Fibroblast of lung (primary cell): Measurements from ENCODE around the gene FAM13B. TPM values are rescaled to one million over a fixed set of nuclear protein-coding genes. Genes with fewer than 3 reads are reported as not detected.

Experiments used
- DNase-seq, 2 donors: peaks; one replicate each; pipeline versions ENCODE4 v3.0.0 to v3.0.0-alpha.2; 2010; ENCODE audit warnings: low read depth in 2 of 2
- H2AFZ ChIP-seq: 2 replicates; pipeline ENCODE4 v1.5.1; 2012; ENCODE audit warnings: low read length, control low read depth, inconsistent platforms
- H3K27ac ChIP-seq: 2 replicates; pipeline ENCODE4 v1.5.1; 2011; ENCODE audit warnings: low read length, control low read depth; ENCODE audit not compliant: insufficient read depth
- H3K27me3 ChIP-seq: 2 replicates; pipeline ENCODE4 v1.5.1; 2011; ENCODE audit warnings: mild to moderate bottlenecking, low read length; ENCODE audit not compliant: control insufficient read depth, insufficient read depth
- H3K36me3 ChIP-seq: 2 replicates; pipeline ENCODE4 v1.5.1; 2011; ENCODE audit warnings: low read length; ENCODE audit not compliant: control insufficient read depth, insufficient read depth
- H3K4me1 ChIP-seq: 2 replicates; pipeline ENCODE4 v1.5.1; 2011; ENCODE audit warnings: low read length; ENCODE audit not compliant: control insufficient read depth, insufficient read depth; ENCODE audit errors: extremely low read depth
- H3K4me2 ChIP-seq: 2 replicates; pipeline ENCODE4 v1.5.1; 2011; ENCODE audit warnings: low read length, control low read depth; ENCODE audit not compliant: insufficient read depth; ENCODE audit errors: extremely low read depth
- H3K4me3 ChIP-seq, 4 experiments: fragments of 200-600 bp in 1 of 4; sonication (generic) in 1 of 4; replicated peaks in 1 of 4; 2 replicates each; pipeline ENCODE4 v1.5.1; 2011 to 2016; ENCODE audit warnings: low read length in 4 of 4, low read depth in 3 of 4, mild to moderate bottlenecking in 3 of 4, control low read depth in 2 of 4, inconsistent platforms in 1 of 4, mixed read lengths in 1 of 4; ENCODE audit not compliant: insufficient read depth in 1 of 4; ENCODE audit errors: control extremely low read depth in 1 of 4
- H3K79me2 ChIP-seq: 2 replicates; pipeline ENCODE4 v1.5.1; 2012; ENCODE audit warnings: mild to moderate bottlenecking, low read length, inconsistent platforms; ENCODE audit not compliant: control insufficient read depth, insufficient read depth
- H3K9ac ChIP-seq: 2 replicates; pipeline ENCODE4 v1.5.1; 2011; ENCODE audit warnings: mild to moderate bottlenecking, low read length, control low read depth; ENCODE audit not compliant: insufficient read depth
- H3K9me3 ChIP-seq: 2 replicates; pipeline ENCODE4 v1.5.1; 2012; ENCODE audit warnings: low read depth, low read length; ENCODE audit not compliant: control insufficient read depth, insufficient read depth
- H4K20me1 ChIP-seq: 2 replicates; pipeline ENCODE4 v1.5.1; 2011; ENCODE audit warnings: low read length; ENCODE audit not compliant: control insufficient read depth, insufficient read depth; ENCODE audit errors: extremely low read depth
- EZH2 ChIP-seq: IDR thresholded peaks from 2 replicates; pipeline ENCODE4 v1.5.1; 2012; ENCODE audit warnings: low read length, control low read depth, mild to moderate bottlenecking; ENCODE audit errors: missing control alignments
- polyA plus RNA-seq, 2 donors: library from polyadenylated mRNA; depleted of rRNA in 1 of 2; stranded (reverse) in 1 of 2; unstranded in 1 of 2; fragments of >200 nt; gene quantifications; 2 replicates each; pipeline ENCODE4 v1.2.1, GENCODE V29; 2011 to 2012; ENCODE audit warnings: missing spikeins in 1 of 2
- total RNA-seq: library from RNA; depleted of rRNA; stranded (reverse); fragments of >200 nt; gene quantifications from 2 replicates; pipeline ENCODE4 v1.2.1, GENCODE V29; 2014
- TF ChIP-seq, protein P1 (sequence below), 2 donors: IDR thresholded peaks in 1 of 2; conservative IDR thresholded peaks in 1 of 2; 1 replicate in 1 of 2; 2 replicates in 1 of 2; pipeline ENCODE4 v1.5.1; 2011 to 2012; ENCODE audit warnings: low read length in 2 of 2, control low read depth in 1 of 2, inconsistent platforms in 1 of 2, low read depth in 1 of 2, mild to moderate bottlenecking in 1 of 2

Gene FAM13B
- total and polyA plus RNA-seq, 2 donors (not counting 1 experiment from before 2014, with no cell fraction given): 20.7 to 25.1 TPM

DNA sequence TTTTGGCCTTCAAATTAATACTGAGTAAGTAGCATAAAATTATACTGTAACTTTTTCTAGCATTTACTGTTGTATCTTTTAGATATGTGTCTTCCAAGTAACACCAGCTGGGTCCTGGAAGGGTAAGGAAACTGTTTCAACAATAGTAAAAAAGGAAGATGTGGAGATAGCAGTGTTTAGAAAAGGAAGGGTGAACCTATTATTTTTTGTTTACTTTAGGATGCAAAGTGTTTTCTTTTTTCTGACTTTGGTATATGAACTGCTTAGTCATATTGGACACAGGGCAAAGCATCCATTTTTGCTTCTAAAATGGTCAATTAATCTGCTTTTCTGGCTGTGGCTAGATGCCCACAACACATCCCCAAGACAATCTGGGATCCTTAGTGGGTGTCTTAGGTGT is 138.3 kb downstream of the FAM13B start:
- Histone ChIP-seq H4K20me1 (no peaks in the 10 kb centered on the region), H3K4me2 (no peak overlapping the region), H3K9ac (no peak overlapping the region), H2AFZ (no peak overlapping the region), H3K9me3 (no peaks in the 10 kb centered on the region), H3K27me3 (no peaks in the 10 kb centered on the region), H3K27ac (no peak overlapping the region), H3K36me3 (no peaks in the 10 kb centered on the region), H3K4me1 (no peaks in the 10 kb centered on the region), H3K4me3 (no peak overlapping the region), H3K79me2 (no peaks in the 10 kb centered on the region)
- no peak for TF ChIP-seq EZH2
- TF ChIP-seq, protein P1, sequence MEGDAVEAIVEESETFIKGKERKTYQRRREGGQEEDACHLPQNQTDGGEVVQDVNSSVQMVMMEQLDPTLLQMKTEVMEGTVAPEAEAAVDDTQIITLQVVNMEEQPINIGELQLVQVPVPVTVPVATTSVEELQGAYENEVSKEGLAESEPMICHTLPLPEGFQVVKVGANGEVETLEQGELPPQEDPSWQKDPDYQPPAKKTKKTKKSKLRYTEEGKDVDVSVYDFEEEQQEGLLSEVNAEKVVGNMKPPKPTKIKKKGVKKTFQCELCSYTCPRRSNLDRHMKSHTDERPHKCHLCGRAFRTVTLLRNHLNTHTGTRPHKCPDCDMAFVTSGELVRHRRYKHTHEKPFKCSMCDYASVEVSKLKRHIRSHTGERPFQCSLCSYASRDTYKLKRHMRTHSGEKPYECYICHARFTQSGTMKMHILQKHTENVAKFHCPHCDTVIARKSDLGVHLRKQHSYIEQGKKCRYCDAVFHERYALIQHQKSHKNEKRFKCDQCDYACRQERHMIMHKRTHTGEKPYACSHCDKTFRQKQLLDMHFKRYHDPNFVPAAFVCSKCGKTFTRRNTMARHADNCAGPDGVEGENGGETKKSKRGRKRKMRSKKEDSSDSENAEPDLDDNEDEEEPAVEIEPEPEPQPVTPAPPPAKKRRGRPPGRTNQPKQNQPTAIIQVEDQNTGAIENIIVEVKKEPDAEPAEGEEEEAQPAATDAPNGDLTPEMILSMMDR (conservative IDR thresholded peaks at IDR 0.05 in 1 of 2, IDR thresholded peaks at IDR 0.05 in 1 of 2; ENCODE audit: low read depth in 1 of 2, low read length in 2 of 2): no peak
- DNase-seq: no peak

DNA sequence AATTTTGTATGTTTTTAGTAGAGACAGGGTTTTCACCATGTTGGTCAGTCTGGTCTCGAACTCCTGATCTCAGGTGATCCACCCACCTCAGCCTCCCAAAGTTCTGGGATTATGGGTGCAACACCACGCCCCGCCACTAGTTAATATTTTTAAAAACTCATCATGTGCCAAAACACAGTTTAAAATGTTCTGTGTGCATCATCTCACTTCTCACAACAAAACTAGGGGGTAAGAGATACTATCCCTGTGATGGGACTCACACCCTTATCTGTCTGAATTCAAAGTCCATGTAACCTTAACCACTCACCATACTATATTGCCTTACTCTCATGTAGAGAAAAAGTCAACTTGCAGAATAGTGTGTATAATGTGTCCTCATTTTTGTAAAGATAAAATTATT is 141.0 kb downstream of the FAM13B start:
- Histone ChIP-seq H3K9me3 (no peaks in the 10 kb centered on the region), H3K27me3 (no peaks in the 10 kb centered on the region), H2AFZ (no peak overlapping the region), H3K36me3 (no peaks in the 10 kb centered on the region), H4K20me1 (no peaks in the 10 kb centered on the region), H3K79me2 (no peaks in the 10 kb centered on the region), H3K27ac (no peak overlapping the region), H3K4me2 (no peak overlapping the region), H3K4me1 (no peaks in the 10 kb centered on the region), H3K9ac (no peak overlapping the region), H3K4me3 (no peak overlapping the region)
- no peak for TF ChIP-seq EZH2
- TF ChIP-seq, protein P1 (conservative IDR thresholded peaks at IDR 0.05 in 1 of 2, IDR thresholded peaks at IDR 0.05 in 1 of 2; ENCODE audit: low read depth in 1 of 2, low read length in 2 of 2): no peak
- no peak for DNase-seq

DNA sequence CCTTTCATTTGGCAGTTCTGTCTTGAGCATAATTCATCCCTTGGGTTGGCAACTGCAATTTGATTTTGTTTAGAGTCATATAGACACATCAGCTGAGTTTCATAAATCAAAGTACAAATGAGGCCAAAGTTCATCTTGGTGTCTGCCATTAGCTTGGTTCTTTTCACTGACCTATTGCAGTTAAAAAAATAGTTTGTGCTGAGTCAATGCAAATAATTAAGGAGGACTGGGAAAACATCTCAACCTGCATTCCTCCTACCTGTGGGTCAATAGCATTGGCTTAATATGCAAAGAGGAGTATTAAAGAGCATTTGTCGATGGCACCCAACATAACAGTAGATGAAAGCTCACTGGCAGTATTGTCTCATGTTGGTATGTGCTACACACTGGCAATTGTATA is 142.0 kb downstream of the FAM13B start:
- no peaks in the 10 kb centered on the region for H3K27me3 ChIP-seq
- TF ChIP-seq, protein P1 (conservative IDR thresholded peaks at IDR 0.05 in 1 of 2, IDR thresholded peaks at IDR 0.05 in 1 of 2; ENCODE audit: low read depth in 1 of 2, low read length in 2 of 2): no peak
- no peak for TF ChIP-seq EZH2
- no peaks in the 10 kb centered on the region for H3K4me1 ChIP-seq
- no peak overlapping the region for H3K4me3 ChIP-seq
- no peaks in the 10 kb centered on the region for H4K20me1 ChIP-seq
- no peaks in the 10 kb centered on the region for H3K9me3 ChIP-seq
- H3K27ac ChIP-seq: no peak overlapping the region
- no peak overlapping the region for H2AFZ ChIP-seq
- H3K36me3 ChIP-seq: no peaks in the 10 kb centered on the region
- no peak overlapping the region for H3K9ac ChIP-seq
- no peaks in the 10 kb centered on the region for H3K79me2 ChIP-seq
- DNase-seq: no peak
- H3K4me2 ChIP-seq: no peak overlapping the region
